ENCODE data around the gene CA12.

CA12 gene

GRCh38 chr15:63294359-63294758, 87.3 kb downstream of the CA12 start:
- no peak for DNase-seq (ENCODE audit: low spot score)
- in situ Hi-C loops (cut with MboI; ENCODE audit: low sequenced_read_pairs, unreplicated experiment), result loop anchor here (25.0 kb wide), 1 partner anchor 318 kb away; no protein-coding TSS in a partner anchor
- no peak for TF ChIP-seq CTCF (IDR thresholded peaks at IDR 0.05; ENCODE audit: borderline replicate concordance, control extremely low read depth, extremely low read depth, insufficient read depth, missing control alignments)

- in situ Hi-C loops (cut with MboI; ENCODE audit: low sequenced_read_pairs, unreplicated experiment), result loop anchor here (25.0 kb wide), 1 partner anchor 320 kb away; no protein-coding TSS in a partner anchor
- TF ChIP-seq CTCF (IDR thresholded peaks at IDR 0.05; ENCODE audit: borderline replicate concordance, control extremely low read depth, extremely low read depth, insufficient read depth, missing control alignments), result no peak
- DNase-seq (ENCODE audit: low spot score), result peak; percentile 43
These were observed 88.9 kb downstream of the CA12 start for GRCh38 chr15:63292771-63293170.

- in situ Hi-C loops (cut with MboI; ENCODE audit: low sequenced_read_pairs, unreplicated experiment), result loop anchor here (25.0 kb wide), 1 partner anchor 320 kb away; no protein-coding TSS in a partner anchor
- no peak for DNase-seq (ENCODE audit: low spot score)
- no peak for TF ChIP-seq CTCF (IDR thresholded peaks at IDR 0.05; ENCODE audit: borderline replicate concordance, control extremely low read depth, extremely low read depth, insufficient read depth, missing control alignments)
These were observed 89.4 kb downstream of the CA12 start for GRCh38 chr15:63292241-63292640.

GRCh38 chr15:63291507-63291906, 90.1 kb downstream of the CA12 start:
- no peak for DNase-seq (ENCODE audit: low spot score)
- no peak for TF ChIP-seq CTCF (IDR thresholded peaks at IDR 0.05; ENCODE audit: borderline replicate concordance, control extremely low read depth, extremely low read depth, insufficient read depth, missing control alignments)
- in situ Hi-C loops (cut with MboI; ENCODE audit: low sequenced_read_pairs, unreplicated experiment), result loop anchor here (25.0 kb wide), 1 partner anchor 321 kb away; no protein-coding TSS in a partner anchor

GRCh38 chr15:63288778-63289378, 92.8 kb downstream of the CA12 start:
- in situ Hi-C loops (cut with MboI; ENCODE audit: low sequenced_read_pairs, unreplicated experiment), result loop anchor here (10.0 to 25.0 kb wide), 2 partner anchors 116 to 323 kb away; no protein-coding TSS in a partner anchor
- peak; percentile 50 for DNase-seq (ENCODE audit: low spot score)
- peak; percentile 17 for TF ChIP-seq CTCF (IDR thresholded peaks at IDR 0.05; ENCODE audit: borderline replicate concordance, control extremely low read depth, extremely low read depth, insufficient read depth, missing control alignments)

- TF ChIP-seq CTCF (IDR thresholded peaks at IDR 0.05; ENCODE audit: borderline replicate concordance, control extremely low read depth, extremely low read depth, insufficient read depth, missing control alignments), result no peak
- no peak for DNase-seq (ENCODE audit: low spot score)
- in situ Hi-C loops (cut with MboI; ENCODE audit: low sequenced_read_pairs, unreplicated experiment), result loop anchor here (10.0 to 25.0 kb wide), 2 partner anchors 116 to 324 kb away; no protein-coding TSS in a partner anchor
These were observed 93.3 kb downstream of the CA12 start for GRCh38 chr15:63288342-63288741.

Measured in GM13976 (cell line).